Endodermal cell (in vitro differentiated cells): ENCODE measurements around the gene KAZN. TPM values are rescaled to one million over a fixed set of nuclear protein-coding genes. Genes with fewer than 3 reads are reported as not detected.

Experiments
- DNase-seq: peaks from one replicate; pipeline ENCODE4 v3.0.0-alpha.2; 2017
- H3K27ac ChIP-seq: 2 replicates; pipeline ENCODE4 v1.5.1; 2013; ENCODE audit warnings: mild to moderate bottlenecking, low read depth, low read length, moderate library complexity
- H3K27me3 ChIP-seq: 2 replicates; pipeline ENCODE4 v1.6.1; 2013; ENCODE audit warnings: mild to moderate bottlenecking, low read length, moderate library complexity; ENCODE audit not compliant: insufficient read depth, control insufficient read depth, poor library complexity, severe bottlenecking
- H3K36me3 ChIP-seq: 2 replicates; pipeline ENCODE4 v1.7.0; 2013; ENCODE audit warnings: mild to moderate bottlenecking, low read length, moderate library complexity; ENCODE audit not compliant: control insufficient read depth, insufficient read depth
- H3K4me1 ChIP-seq: one replicate; pipeline ENCODE4 v1.7.0; 2013; ENCODE audit warnings: low read length; ENCODE audit not compliant: control insufficient read depth, insufficient read depth
- H3K4me3 ChIP-seq: 2 replicates; pipeline ENCODE4 v1.5.1; 2013; ENCODE audit warnings: mild to moderate bottlenecking, low read length, moderate library complexity
- H3K9ac ChIP-seq: 2 replicates; pipeline ENCODE4 v1.6.1; 2013; ENCODE audit warnings: mild to moderate bottlenecking, low read length, moderate library complexity; ENCODE audit not compliant: poor library complexity, severe bottlenecking; ENCODE audit errors: extremely low read depth
- H3K9me3 ChIP-seq: 2 replicates; pipeline ENCODE4 v1.6.1; 2013; ENCODE audit warnings: mild to moderate bottlenecking, low read length, moderate library complexity; ENCODE audit not compliant: control insufficient read depth
- H3K27ac Mint-ChIP-seq: 2 replicates; pipeline ENCODE4 v1.8.0; 2020; ENCODE audit warnings: mixed read lengths
- H3K27me3 Mint-ChIP-seq: 2 replicates; pipeline ENCODE4 v1.8.0; 2021; ENCODE audit warnings: mild to moderate bottlenecking, mixed read lengths; ENCODE audit not compliant: insufficient read depth
- H3K36me3 Mint-ChIP-seq: 2 replicates; pipeline ENCODE4 v1.8.0; 2020; ENCODE audit warnings: low read depth, mixed read lengths
- H3K4me1 Mint-ChIP-seq: 2 replicates; pipeline ENCODE4 v1.8.0; 2020; ENCODE audit warnings: mixed read lengths
- H3K4me3 Mint-ChIP-seq: 2 replicates; pipeline ENCODE4 v1.8.0; 2020; ENCODE audit warnings: mild to moderate bottlenecking, moderate library complexity, mixed read lengths
- H3K9me3 Mint-ChIP-seq: 2 replicates; pipeline ENCODE4 v1.8.0; 2020; ENCODE audit warnings: mild to moderate bottlenecking, mixed read lengths
- WGBS, 2 experiments: methylation state at CpG; one replicate each; pipeline versions ENCODE4 v1.1.5 to v1.1.7; 2013; ENCODE audit warnings: missing lambda C conversion rate in 2 of 2, mixed read lengths in 1 of 2; ENCODE audit not compliant: insufficient coverage in 1 of 2, insufficient read length in 1 of 2; 5-methylcytosine and 5-hydroxymethylcytosine counted together
- total RNA-seq, 2 donors: library from RNA; stranded (reverse); fragmentation: NEBNext Ultra II Directional in 1 of 2; extraction: Animal tissue kit (Norgen Biotek cat#: 25700) in 1 of 2; gene quantifications; 2 replicates in 1 of 2; 3 replicates in 1 of 2; pipeline ENCODE4 v1.2.1, GENCODE V29; 2021
- TF ChIP-seq, protein P1 (sequence below): fragments of 200-600 bp; sonication (generic); conservative IDR thresholded peaks from 2 replicates; pipeline ENCODE4 v1.5.0; 2021; ENCODE audit warnings: antibody characterized with exemption, mild to moderate bottlenecking

The KAZN gene
- total RNA-seq, 2 donors from 2014 or later: 12.4 to 13.9 TPM

- Mint-ChIP-seq H3K4me3 (no peak overlapping the region), H3K36me3 (no peaks in the 10 kb centered on the region), H3K27me3 (no peaks in the 10 kb centered on the region), H3K9me3 (no peaks in the 10 kb centered on the region), H3K27ac (peak overlapping the region; percentile 33), H3K4me1 (peaks cover 1% of the 10 kb centered on the region)
- H3K27ac ChIP-seq: no peak overlapping the region
- no peaks in the 10 kb centered on the region for H3K27me3 ChIP-seq
- H3K4me3 ChIP-seq: no peak overlapping the region
- H3K9ac ChIP-seq: no peak overlapping the region
- H3K9me3 ChIP-seq: no peaks in the 10 kb centered on the region
- no peaks in the 10 kb centered on the region for H3K4me1 ChIP-seq
- 92 to 96% methylated on average over 11 to 13 of the region's 13 CpGs for WGBS, 2 experiments
- DNase-seq: no peak
- TF ChIP-seq, protein P1, sequence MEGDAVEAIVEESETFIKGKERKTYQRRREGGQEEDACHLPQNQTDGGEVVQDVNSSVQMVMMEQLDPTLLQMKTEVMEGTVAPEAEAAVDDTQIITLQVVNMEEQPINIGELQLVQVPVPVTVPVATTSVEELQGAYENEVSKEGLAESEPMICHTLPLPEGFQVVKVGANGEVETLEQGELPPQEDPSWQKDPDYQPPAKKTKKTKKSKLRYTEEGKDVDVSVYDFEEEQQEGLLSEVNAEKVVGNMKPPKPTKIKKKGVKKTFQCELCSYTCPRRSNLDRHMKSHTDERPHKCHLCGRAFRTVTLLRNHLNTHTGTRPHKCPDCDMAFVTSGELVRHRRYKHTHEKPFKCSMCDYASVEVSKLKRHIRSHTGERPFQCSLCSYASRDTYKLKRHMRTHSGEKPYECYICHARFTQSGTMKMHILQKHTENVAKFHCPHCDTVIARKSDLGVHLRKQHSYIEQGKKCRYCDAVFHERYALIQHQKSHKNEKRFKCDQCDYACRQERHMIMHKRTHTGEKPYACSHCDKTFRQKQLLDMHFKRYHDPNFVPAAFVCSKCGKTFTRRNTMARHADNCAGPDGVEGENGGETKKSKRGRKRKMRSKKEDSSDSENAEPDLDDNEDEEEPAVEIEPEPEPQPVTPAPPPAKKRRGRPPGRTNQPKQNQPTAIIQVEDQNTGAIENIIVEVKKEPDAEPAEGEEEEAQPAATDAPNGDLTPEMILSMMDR: peak; percentile 13
- H3K36me3 ChIP-seq: no peaks in the 10 kb centered on the region
These were observed 394.9 kb downstream of the KAZN start for GRCh38 chr1:14993414-14993813.

GRCh38 chr1:14994148-14994547 lies 395.7 kb downstream of the KAZN start:
- H3K36me3 ChIP-seq: no peaks in the 10 kb centered on the region
- Mint-ChIP-seq H3K9me3 (no peaks in the 10 kb centered on the region), H3K36me3 (no peaks in the 10 kb centered on the region), H3K4me3 (no peak overlapping the region), H3K27ac (peak overlapping the region; percentile 33), H3K4me1 (peaks cover 1% of the 10 kb centered on the region), H3K27me3 (no peaks in the 10 kb centered on the region)
- no peak overlapping the region for H3K4me3 ChIP-seq
- no peaks in the 10 kb centered on the region for H3K4me1 ChIP-seq
- no peak overlapping the region for H3K9ac ChIP-seq
- 95 to 99% methylated on average over 7 of the region's 7 CpGs for WGBS, 2 experiments
- H3K27me3 ChIP-seq: no peaks in the 10 kb centered on the region
- TF ChIP-seq, protein P1: no peak
- DNase-seq: no peak
- H3K9me3 ChIP-seq: no peaks in the 10 kb centered on the region
- H3K27ac ChIP-seq: no peak overlapping the region

DNA sequence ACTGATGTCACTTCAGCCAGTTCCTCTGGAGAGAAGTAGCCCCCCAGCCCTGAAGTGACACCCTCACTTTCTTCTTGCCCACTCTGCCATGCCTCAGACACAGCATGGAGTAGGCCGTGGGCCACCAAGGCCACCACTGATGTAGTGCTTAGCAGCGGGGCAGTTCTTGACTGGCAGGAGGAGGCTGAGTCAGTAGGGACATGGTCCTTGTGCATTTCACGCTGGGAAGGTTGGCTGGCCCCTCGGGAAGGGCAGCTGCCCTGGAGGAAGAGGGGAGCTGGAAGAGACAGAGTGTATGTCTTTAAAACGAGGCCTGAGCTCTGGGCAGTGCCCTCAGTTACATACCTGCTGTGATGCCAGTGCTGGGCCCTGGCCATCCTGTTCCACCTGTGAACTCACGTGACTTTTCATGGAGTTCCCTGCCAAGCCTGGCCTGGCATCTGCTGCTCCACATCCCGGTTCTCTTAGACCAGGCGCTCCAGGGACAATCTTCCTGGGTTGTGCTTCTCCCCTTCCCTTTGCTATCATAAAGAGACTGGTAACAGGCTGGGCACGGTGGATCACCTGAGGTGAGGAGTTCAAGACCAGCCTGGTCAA lies 396.5 kb downstream of the KAZN start:
- H3K36me3 ChIP-seq: no peaks in the 10 kb centered on the region
- Mint-ChIP-seq H3K27ac (no peak overlapping the region), H3K4me1 (no peaks in the 10 kb centered on the region), H3K9me3 (peaks cover 3% of the 10 kb centered on the region), H3K27me3 (no peaks in the 10 kb centered on the region), H3K36me3 (no peaks in the 10 kb centered on the region), H3K4me3 (no peak overlapping the region)
- H3K27me3 ChIP-seq: no peaks in the 10 kb centered on the region
- TF ChIP-seq, protein P1: no peak
- no peak for DNase-seq
- H3K4me3 ChIP-seq: no peak overlapping the region
- no peaks in the 10 kb centered on the region for H3K4me1 ChIP-seq
- H3K27ac ChIP-seq: no peak overlapping the region
- no peak overlapping the region for H3K9ac ChIP-seq
- 90 to 92% methylated on average over 9 of the region's 9 CpGs for WGBS, 2 experiments
- no peaks in the 10 kb centered on the region for H3K9me3 ChIP-seq
